ENCODE measurements around the gene PSMD13. TPM values are rescaled to one million over a fixed set of nuclear protein-coding genes. Genes with fewer than 3 reads are reported as not detected.

Gene PSMD13
- total RNA-seq, 1 donor from 2014 or later: 80.3 TPM

DNA sequence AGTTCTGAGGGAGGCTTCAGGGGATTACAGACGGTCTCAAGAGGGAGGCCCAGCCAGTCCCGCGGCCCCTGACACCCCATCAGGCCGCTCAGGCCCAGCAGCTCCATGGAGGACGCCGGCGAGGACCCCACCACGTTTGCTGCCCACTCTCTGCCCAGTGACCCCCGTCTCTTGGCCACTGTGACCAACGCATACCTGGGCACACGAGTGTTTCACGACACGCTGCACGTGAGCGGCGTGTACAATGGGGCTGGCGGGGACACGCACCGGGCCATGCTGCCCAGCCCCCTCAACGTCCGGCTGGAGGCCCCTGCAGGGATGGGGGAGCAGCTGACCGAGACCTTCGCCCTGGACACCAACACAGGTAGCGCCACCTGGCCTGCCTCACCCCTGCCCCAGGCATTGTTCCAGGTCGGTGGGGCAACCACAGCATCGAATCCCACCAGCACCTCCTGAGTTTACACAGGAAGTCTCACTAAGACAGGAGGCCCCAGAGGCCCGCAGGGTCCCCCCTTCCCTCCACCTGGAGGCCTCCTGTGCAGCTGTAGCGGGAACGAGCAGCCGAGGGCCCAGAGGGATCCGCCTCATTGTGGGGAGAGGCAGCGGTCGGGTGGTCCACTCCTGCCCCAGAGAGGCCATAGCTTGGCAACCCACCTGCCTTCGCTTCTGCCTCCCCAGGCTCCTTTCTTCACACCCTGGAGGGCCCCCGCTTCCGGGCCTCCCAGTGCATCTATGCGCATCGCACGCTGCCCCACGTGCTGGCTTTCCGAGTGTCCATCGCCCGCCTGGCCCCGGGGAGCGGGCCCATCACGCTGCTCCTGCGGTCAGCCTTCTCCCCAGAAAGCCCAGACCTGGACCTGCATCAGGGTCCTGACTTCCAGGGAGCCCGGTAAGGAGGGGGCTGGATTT is 53.2 kb downstream of the PSMD13 start:
- DNase-seq: no peak

DNA sequence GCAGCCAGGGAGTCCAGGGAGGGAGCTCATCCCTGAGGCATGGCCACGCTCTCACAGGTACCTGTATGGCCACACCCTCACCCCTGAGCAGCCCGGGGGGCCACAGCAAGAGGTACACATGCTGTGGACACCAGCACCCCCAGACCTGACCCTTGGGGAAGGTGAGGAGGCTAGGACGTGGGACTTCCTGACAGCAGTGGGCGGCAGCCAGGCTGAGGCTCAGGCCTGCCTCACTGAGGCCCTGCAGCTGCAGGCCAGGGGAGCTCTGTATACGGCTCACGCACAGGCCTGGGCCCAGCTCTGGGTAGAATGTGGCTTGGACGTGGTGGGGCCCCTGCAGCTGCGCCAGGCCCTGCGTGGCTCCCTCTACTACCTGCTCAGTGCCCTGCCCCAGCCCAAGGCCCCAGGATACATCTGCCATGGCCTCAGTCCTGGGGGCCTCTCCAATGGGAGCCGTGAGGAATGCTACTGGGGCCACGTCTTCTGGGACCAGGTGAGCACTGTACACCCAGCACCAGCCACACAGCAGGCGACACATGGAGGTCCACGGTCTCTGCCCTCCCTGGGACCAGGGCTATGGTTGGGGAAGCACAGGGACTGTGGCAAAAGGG is 54.0 kb downstream of the PSMD13 start:
- DNase-seq: no peak

GRCh38 chr11:291281-292210 is 54.8 kb downstream of the PSMD13 start:
- DNase-seq: no peak

DNA sequence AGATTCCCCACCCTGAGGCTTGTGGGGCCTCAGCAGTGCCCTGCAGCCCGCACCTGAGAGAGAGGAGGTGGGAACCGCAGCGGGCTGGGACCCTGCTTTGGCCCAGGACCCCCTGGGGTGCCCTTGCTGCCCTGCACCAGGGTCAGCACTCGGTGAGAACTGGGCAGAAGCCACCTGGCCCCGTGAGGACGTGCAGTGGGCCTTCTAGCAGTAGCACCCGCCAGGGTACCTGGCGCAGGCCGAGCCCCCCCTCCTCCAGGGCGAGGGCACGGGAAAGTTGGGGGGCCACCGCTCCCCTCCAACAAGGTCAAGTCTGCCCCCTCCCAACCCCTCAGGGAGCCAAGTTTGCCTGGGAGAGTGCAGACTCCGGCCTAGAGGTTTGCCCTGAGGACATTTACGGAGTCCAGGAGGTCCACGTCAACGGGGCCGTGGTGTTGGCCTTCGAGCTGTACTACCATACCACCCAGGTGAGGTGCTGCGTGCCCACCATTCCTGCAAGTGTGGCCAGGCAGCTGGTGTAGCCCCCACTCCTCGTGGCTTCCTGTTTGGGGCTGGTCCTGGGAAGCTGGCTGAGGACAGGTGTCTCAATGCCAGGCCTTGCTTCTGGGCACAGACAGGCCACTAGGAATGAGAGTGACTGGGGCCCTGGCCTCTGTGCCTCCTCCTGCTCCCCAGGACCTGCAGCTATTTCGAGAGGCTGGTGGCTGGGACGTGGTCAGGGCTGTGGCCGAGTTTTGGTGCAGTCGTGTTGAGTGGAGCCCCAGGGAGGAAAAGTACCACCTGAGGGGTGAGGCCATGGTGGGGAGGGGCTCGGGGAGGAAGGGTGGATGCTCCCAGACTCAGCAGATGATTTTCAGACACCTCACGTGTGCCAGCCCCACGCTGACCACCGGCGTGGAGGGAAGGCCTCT is 55.7 kb downstream of the PSMD13 start:
- no peak for DNase-seq

DNA sequence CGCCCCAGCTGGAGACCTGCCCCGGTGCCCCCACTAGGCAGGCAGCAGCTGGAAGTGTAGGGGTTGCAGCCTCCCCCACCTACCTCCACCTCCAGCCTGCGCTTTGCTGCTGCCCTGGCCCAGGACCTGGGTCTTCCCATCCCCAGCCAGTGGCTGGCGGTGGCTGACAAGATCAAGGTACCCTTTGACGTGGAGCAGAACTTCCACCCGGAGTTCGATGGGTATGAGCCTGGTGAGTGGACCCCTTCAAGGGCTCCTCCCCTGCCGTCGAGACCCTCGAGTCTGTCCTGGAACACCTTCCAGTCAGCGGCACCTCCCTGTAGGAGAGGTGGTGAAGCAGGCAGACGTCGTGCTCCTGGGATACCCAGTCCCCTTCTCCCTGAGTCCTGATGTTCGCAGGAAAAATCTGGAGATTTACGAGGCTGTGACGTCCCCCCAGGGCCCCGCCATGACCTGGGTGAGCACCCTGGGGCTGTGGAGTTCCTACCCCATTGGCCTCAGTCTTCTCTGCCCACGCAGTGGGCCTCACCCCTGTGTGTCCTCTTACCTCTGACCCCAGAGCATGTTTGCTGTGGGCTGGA is 56.6 kb downstream of the PSMD13 start:
- no peak for DNase-seq

- no peak for DNase-seq
These were observed 57.3 kb downstream of the PSMD13 start for GRCh38 chr11:293852-294661.

DNA sequence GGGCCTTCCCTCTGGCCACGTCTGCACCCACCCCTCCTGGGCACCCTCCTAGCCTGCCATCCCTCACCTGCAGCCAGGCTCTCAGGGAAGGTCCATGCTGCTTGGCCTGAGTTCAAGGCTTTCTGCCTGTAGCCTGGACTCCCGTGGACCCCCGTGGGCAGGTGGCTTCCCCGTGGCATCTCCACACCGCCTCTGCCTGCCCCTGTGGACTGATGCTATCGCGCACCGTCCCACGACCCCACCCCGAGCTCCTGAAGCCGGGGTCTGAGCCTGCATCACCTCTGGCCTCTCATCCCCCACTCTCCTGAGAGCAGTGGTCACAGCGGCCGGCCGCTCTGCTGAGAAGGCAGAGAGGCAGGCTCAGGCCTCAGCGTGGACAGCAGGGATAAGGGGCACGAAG is 58.0 kb downstream of the PSMD13 start:
- no peak for DNase-seq

GRCh38 chr11:295351-296170 is 58.8 kb downstream of the PSMD13 start:
- DNase-seq: no peak

GRCh38 chr11:296171-297050 is 59.6 kb downstream of the PSMD13 start:
- DNase-seq: no peak

GRCh38 chr11:297051-297585 is 60.3 kb downstream of the PSMD13 start:
- DNase-seq: no peak

- DNase-seq: no peak
These were observed 61.0 kb downstream of the PSMD13 start for GRCh38 chr11:297586-298405.

GRCh38 chr11:298406-299065 is 61.8 kb downstream of the PSMD13 start:
- no peak for DNase-seq

- DNase-seq: no peak
These were observed 62.5 kb downstream of the PSMD13 start, which contains the start of gene IFITM5 for GRCh38 chr11:299081-299891. Gene IFITM5 (minus strand): TSS chr11:299526. CDS start chr11:299490, 36 bp downstream.

- no peak for DNase-seq
These were observed 63.4 kb downstream of the PSMD13 start for GRCh38 chr11:299951-300735.
